Mesenchymal stem cell (in vitro differentiated cells and primary cell): Measurements from ENCODE around the gene TMEM74B.

Source experiments
- DNase-seq: peaks from one replicate; pipeline ENCODE4 v3.0.0-alpha.2; 2013
- H2AFZ ChIP-seq: one replicate; pipeline ENCODE4 v1.6.1; 2013; ENCODE audit warnings: low read depth, mild to moderate bottlenecking, control low read depth, inconsistent platforms, low read length, moderate library complexity
- H2AK5ac ChIP-seq: 2 replicates; pipeline ENCODE4 v1.6.1; 2013; ENCODE audit warnings: low read length, moderate library complexity, mild to moderate bottlenecking, inconsistent platforms; ENCODE audit not compliant: severe bottlenecking
- H2BK120ac ChIP-seq: one replicate; pipeline ENCODE4 v1.6.1; 2013; ENCODE audit warnings: low read depth, mild to moderate bottlenecking, inconsistent platforms, low read length, moderate library complexity
- H2BK12ac ChIP-seq, 2 experiments: one replicate each; pipeline ENCODE4 v1.6.1; 2013; ENCODE audit warnings: inconsistent platforms in 2 of 2, low read length in 2 of 2, mild to moderate bottlenecking in 2 of 2, moderate library complexity in 2 of 2, control low read depth in 1 of 2
- H2BK15ac ChIP-seq: one replicate; pipeline ENCODE4 v1.6.1; 2013; ENCODE audit warnings: mild to moderate bottlenecking, low read depth, inconsistent platforms; ENCODE audit not compliant: poor library complexity, severe bottlenecking
- H2BK5ac ChIP-seq: 2 replicates; pipeline ENCODE4 v1.6.1; 2013; ENCODE audit warnings: low read depth, mild to moderate bottlenecking, low read length, control low read depth, inconsistent platforms; ENCODE audit not compliant: poor library complexity, severe bottlenecking
- H3K14ac ChIP-seq, 2 experiments: one replicate each; pipeline ENCODE4 v1.6.1; 2013; ENCODE audit warnings: inconsistent platforms in 2 of 2, low read length in 2 of 2, control low read depth in 1 of 2, mild to moderate bottlenecking in 1 of 2, moderate library complexity in 1 of 2
- H3K18ac ChIP-seq, 2 experiments: one replicate each; pipeline ENCODE4 v1.6.1; 2013; ENCODE audit warnings: inconsistent platforms in 2 of 2, low read length in 2 of 2, control low read depth in 1 of 2, low read depth in 1 of 2, mild to moderate bottlenecking in 1 of 2
- H3K23ac ChIP-seq, 2 experiments: one replicate each; pipeline ENCODE4 v1.6.1; 2013; ENCODE audit warnings: inconsistent platforms in 2 of 2, low read length in 2 of 2, mild to moderate bottlenecking in 2 of 2, moderate library complexity in 2 of 2, control low read depth in 1 of 2
- H3K27ac ChIP-seq: 2 replicates; pipeline ENCODE4 v1.5.1; 2013; ENCODE audit warnings: mild to moderate bottlenecking, moderate library complexity, low read length, control low read depth, inconsistent platforms; ENCODE audit not compliant: poor library complexity, severe bottlenecking
- H3K27me3 ChIP-seq, 2 experiments: 2 replicates each; pipeline versions ENCODE4 v1.6.1 to v1.7.0; 2013; ENCODE audit warnings: low read length in 2 of 2, mild to moderate bottlenecking in 2 of 2, moderate library complexity in 2 of 2, control low read depth in 1 of 2, inconsistent platforms in 1 of 2; ENCODE audit not compliant: control insufficient read depth in 1 of 2, insufficient read depth in 1 of 2
- H3K36me3 ChIP-seq, 2 experiments: 2 replicates each; pipeline versions ENCODE4 v1.6.1 to v1.7.0; 2013; ENCODE audit warnings: low read length in 2 of 2, control low read depth in 1 of 2, inconsistent platforms in 1 of 2, low read depth in 1 of 2, mild to moderate bottlenecking in 1 of 2; ENCODE audit not compliant: insufficient read depth in 2 of 2, control insufficient read depth in 1 of 2
- H3K4ac ChIP-seq, 2 experiments: one replicate each; pipeline ENCODE4 v1.6.1; 2013; ENCODE audit warnings: inconsistent platforms in 2 of 2, low read length in 2 of 2, mild to moderate bottlenecking in 2 of 2, moderate library complexity in 2 of 2, control low read depth in 1 of 2, low read depth in 1 of 2
- H3K4me1 ChIP-seq: 2 replicates; pipeline ENCODE4 v1.6.1; 2013; ENCODE audit warnings: low read depth, low read length, control low read depth; ENCODE audit not compliant: control insufficient read depth, insufficient read depth
- H3K4me2 ChIP-seq: 2 replicates; pipeline ENCODE4 v1.6.1; 2013; ENCODE audit warnings: low read length, mild to moderate bottlenecking, inconsistent platforms; ENCODE audit not compliant: poor library complexity, severe bottlenecking
- H3K4me3 ChIP-seq, 2 experiments: 2 replicates each; pipeline versions ENCODE4 v1.5.1 to v1.7.0; 2013; ENCODE audit warnings: low read length in 2 of 2, mild to moderate bottlenecking in 2 of 2, control low read depth in 1 of 2, low read depth in 1 of 2; ENCODE audit not compliant: insufficient read depth in 1 of 2
- H3K79me1 ChIP-seq: replicated peaks from 2 replicates; pipeline ENCODE4 v1.6.1; 2013; ENCODE audit warnings: mild to moderate bottlenecking, control low read depth, low read length, inconsistent platforms; ENCODE audit not compliant: poor library complexity, severe bottlenecking
- H3K9ac ChIP-seq: 2 replicates; pipeline ENCODE4 v1.7.0; 2013; ENCODE audit warnings: mild to moderate bottlenecking, low read length, moderate library complexity
- H3K9me3 ChIP-seq: 2 replicates; pipeline ENCODE4 v1.7.0; 2013; ENCODE audit warnings: mild to moderate bottlenecking, low read length; ENCODE audit not compliant: control insufficient read depth
- H4K8ac ChIP-seq: one replicate; pipeline ENCODE4 v1.6.1; 2013; ENCODE audit warnings: inconsistent platforms, mild to moderate bottlenecking, low read length, moderate library complexity
- H4K91ac ChIP-seq: one replicate; pipeline ENCODE4 v1.6.1; 2013; ENCODE audit warnings: mild to moderate bottlenecking, low read length, inconsistent platforms
- WGBS: methylation state at CpG from one replicate; pipeline ENCODE4 v1.1.7; 2013; ENCODE audit warnings: mixed read lengths; 5-methylcytosine and 5-hydroxymethylcytosine counted together

Gene TMEM74B

GRCh38 chr20:1188347-1188746, 3.6 kb upstream of the TMEM74B start:
- Histone ChIP-seq H2BK12ac (peak overlapping the region; percentile 95 to 97), H3K4ac (no peak overlapping the region), H3K23ac (peak overlapping the region in 1 of 2 experiments; percentile 100), H3K18ac (peak overlapping the region; percentile 74 to 94), H2BK120ac (no peak overlapping the region), H2AK5ac (no peak overlapping the region), H3K27ac (no peak overlapping the region), H3K27me3 (peaks cover 71 to 76% of the 10 kb centered on the region in 2 experiments), H2AFZ (no peak overlapping the region), H3K4me3 (no peak overlapping the region), H3K4me1 (peaks cover 18% of the 10 kb centered on the region), H4K8ac (peak overlapping the region; percentile 50), H3K9me3 (no peaks in the 10 kb centered on the region), H3K9ac (no peak overlapping the region), H2BK15ac (no peak overlapping the region), H3K14ac (peak overlapping the region in 1 of 2 experiments; percentile 95), H3K4me2 (no peak overlapping the region), H3K79me1 (no peaks in the 10 kb centered on the region), H2BK5ac (no peak overlapping the region), H4K91ac (peak overlapping the region; percentile 98), H3K36me3 (no peaks in the 10 kb centered on the region)
- no peak for DNase-seq
- WGBS, result 100% methylated on average over 1 of the region's 1 CpG

DNA sequence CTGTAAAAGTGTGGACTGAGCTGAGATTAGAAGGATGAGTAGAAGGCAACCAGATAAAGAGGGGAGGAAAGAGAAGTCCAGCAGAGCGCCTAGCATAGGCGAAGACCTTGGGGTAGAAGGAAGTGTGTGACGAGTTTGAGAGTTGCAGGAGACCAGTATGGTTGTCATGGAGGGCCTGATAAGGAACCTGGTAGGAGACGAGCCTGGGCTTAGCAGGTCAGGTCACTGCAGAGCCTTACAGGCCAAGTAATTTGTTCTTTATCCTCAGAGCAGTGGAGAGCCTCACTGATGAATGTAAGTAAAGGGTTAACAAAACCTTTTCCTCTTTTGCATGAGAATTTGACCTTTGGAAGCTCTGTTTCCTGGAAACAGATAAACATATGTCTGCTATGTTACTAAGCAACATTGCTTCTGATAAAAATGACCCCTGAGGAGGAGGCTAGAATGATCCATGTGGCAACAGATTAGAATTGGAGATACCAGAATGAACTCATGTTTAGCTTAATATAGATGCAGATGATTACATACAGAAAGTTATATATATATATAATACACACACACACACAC, 2.9 kb upstream of the TMEM74B start:
- Histone ChIP-seq H2AK5ac (no peak overlapping the region), H2BK15ac (peak overlapping the region; percentile 37), H3K4me3 (no peak overlapping the region), H3K79me1 (no peaks in the 10 kb centered on the region), H3K27ac (no peak overlapping the region), H2BK5ac (no peak overlapping the region), H3K14ac (no peak overlapping the region), H3K18ac (no peak overlapping the region), H3K9ac (no peak overlapping the region), H3K4me1 (peaks cover 18% of the 10 kb centered on the region), H3K27me3 (peaks cover 77 to 82% of the 10 kb centered on the region in 2 experiments), H3K36me3 (no peaks in the 10 kb centered on the region), H2BK12ac (peak overlapping the region in 1 of 2 experiments; percentile 50), H2BK120ac (no peak overlapping the region), H2AFZ (no peak overlapping the region), H3K4me2 (no peak overlapping the region), H3K4ac (no peak overlapping the region), H4K91ac (no peak overlapping the region), H3K23ac (no peak overlapping the region), H3K9me3 (no peaks in the 10 kb centered on the region), H4K8ac (no peak overlapping the region)
- peak; percentile 83 for DNase-seq
- WGBS, result 49% methylated on average over 4 of the region's 4 CpGs

DNA sequence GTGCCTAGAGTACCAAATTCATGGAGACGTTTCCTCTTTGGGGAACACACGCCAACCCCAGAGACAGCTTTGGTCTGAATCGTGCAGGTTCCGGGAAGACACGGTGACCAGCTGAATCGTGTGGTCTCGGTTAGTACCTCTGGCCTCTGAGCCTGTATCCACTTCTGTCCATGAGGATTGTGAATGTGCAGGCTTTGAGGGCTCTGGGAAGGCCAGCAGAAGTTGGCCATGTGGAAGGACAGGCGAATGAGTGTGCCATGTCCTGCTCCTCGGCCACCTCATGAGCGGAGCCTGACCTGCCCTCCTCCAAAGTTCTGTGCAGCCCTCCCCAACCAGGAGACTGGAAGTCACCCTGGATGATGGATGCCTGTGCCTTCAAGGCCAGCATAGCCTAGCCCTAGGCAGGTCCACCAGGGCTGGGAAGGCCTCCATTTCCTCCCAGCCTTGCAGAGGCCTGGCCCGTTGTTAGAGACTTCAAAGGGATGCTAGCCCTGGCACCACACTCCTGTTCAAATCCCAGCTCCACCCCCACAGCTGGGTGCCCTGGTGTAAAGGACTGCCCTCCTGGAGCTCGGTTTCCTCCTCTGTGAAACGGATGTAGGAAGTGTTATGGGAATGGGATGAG, 1.7 kb upstream of the TMEM74B start:
- no peaks in the 10 kb centered on the region for H3K36me3 ChIP-seq
- H3K9me3 ChIP-seq, result no peaks in the 10 kb centered on the region
- H3K79me1 ChIP-seq, result no peaks in the 10 kb centered on the region
- H3K9ac ChIP-seq, result no peak overlapping the region
- no peak overlapping the region for H3K4me3 ChIP-seq
- peak overlapping the region in 1 of 2 experiments; percentile 71 for H3K14ac ChIP-seq
- peak overlapping the region; percentile 35 for H4K8ac ChIP-seq
- 84% methylated on average over 11 of the region's 13 CpGs for WGBS
- peak overlapping the region in 1 of 2 experiments; percentile 18 for H3K18ac ChIP-seq
- peaks cover 77 to 79% of the 10 kb centered on the region in 2 experiments for H3K27me3 ChIP-seq
- peak overlapping the region in 1 of 2 experiments; percentile 45 for H2BK12ac ChIP-seq
- H2BK120ac ChIP-seq, result no peak overlapping the region
- H2AK5ac ChIP-seq, result no peak overlapping the region
- no peak overlapping the region for H2BK5ac ChIP-seq
- peaks cover 18% of the 10 kb centered on the region for H3K4me1 ChIP-seq
- H2BK15ac ChIP-seq, result no peak overlapping the region
- peak overlapping the region in 1 of 2 experiments; percentile 77 for H3K23ac ChIP-seq
- H3K4ac ChIP-seq, result no peak overlapping the region
- peak overlapping the region; percentile 79 for H4K91ac ChIP-seq
- no peak overlapping the region for H3K27ac ChIP-seq
- H2AFZ ChIP-seq, result no peak overlapping the region
- H3K4me2 ChIP-seq, result no peak overlapping the region
- no peak for DNase-seq

DNA sequence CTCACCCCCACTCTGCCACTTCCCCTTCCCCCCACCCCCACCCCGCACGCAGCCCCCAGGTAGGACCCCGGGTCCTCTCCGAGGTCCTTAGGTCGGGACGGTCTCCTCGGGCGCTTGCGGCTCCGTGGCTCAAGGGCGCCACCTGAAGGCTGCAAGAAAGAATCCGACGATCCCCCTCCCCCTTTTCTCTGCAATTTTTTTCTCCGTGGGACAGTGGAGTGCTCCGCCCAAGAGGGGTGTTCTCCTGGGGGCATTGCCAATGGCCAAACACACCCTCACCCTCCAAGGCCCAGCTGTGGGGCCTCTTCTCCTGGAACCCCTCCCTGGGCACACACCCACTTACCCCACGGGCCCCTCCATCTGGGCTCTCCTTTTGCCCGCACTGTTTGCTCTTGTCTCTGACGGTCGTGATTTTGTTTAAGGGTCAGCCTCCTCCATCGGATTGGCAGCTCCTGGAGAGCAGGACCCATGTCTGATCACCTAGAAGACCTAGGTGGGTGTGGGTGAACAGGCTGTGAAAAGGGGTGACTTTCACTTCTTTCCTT, 1.1 kb upstream of the TMEM74B start:
- Histone ChIP-seq H4K8ac (peak overlapping the region; percentile 47), H3K18ac (peak overlapping the region in 1 of 2 experiments; percentile 24), H3K79me1 (no peaks in the 10 kb centered on the region), H3K27ac (no peak overlapping the region), H3K36me3 (peaks cover 0 to 4% of the 10 kb centered on the region in 2 experiments), H4K91ac (no peak overlapping the region), H3K4me1 (peaks cover 18% of the 10 kb centered on the region), H3K4ac (no peak overlapping the region), H3K4me3 (peak overlapping the region in 1 of 2 experiments; percentile 57), H3K9me3 (no peaks in the 10 kb centered on the region), H3K4me2 (no peak overlapping the region), H2AFZ (no peak overlapping the region), H3K9ac (no peak overlapping the region), H3K23ac (no peak overlapping the region), H2BK5ac (no peak overlapping the region), H2BK120ac (no peak overlapping the region), H3K27me3 (peaks cover 71 to 73% of the 10 kb centered on the region in 2 experiments), H3K14ac (no peak overlapping the region), H2BK12ac (peak overlapping the region in 1 of 2 experiments; percentile 45), H2BK15ac (no peak overlapping the region), H2AK5ac (no peak overlapping the region)
- peak; percentile 71 for DNase-seq
- WGBS, result 13% methylated on average over 19 of the region's 20 CpGs
